Adrenal gland (tissue), 12 donors: ENCODE results near the gene PRR3. TPM values are rescaled to one million over a fixed set of nuclear protein-coding genes. Genes with fewer than 3 reads are reported as not detected.
A peak's percentile ranks its signal among the peaks of the same experiment; 100 is the strongest.

Source experiments
- DNase-seq, 7 donors: peaks; one replicate each; pipeline ENCODE4 v3.0.0-alpha.2; 2019 to 2020
- H3K27ac ChIP-seq, 5 donors: fragments of 200-600 bp; sonication (generic) in 4 of 5; 1 replicate in 3 of 5; 2 replicates in 2 of 5; pipeline versions ENCODE4 v1.5.1 to v1.8.0; 2016 to 2020; ENCODE audit warnings: mild to moderate bottlenecking in 1 of 5
- H3K27me3 ChIP-seq: fragments of 200-600 bp; 2 replicates; pipeline ENCODE4 v1.8.0; 2021
- H3K36me3 ChIP-seq, 2 donors: fragments of 200-600 bp; replicated peaks in 1 of 2; 1 replicate in 1 of 2; 2 replicates in 1 of 2; pipeline versions ENCODE4 v1.5.1 to v1.8.0; 2018 to 2022
- H3K4me1 ChIP-seq, 2 donors: fragments of 200-600 bp; replicated peaks in 1 of 2; 1 replicate in 1 of 2; 2 replicates in 1 of 2; pipeline versions ENCODE4 v1.5.1 to v1.8.0; 2018 to 2021
- H3K4me3 ChIP-seq, 4 donors: fragments of 200-600 bp; sonication (generic) in 3 of 4; one replicate each; pipeline ENCODE4 v1.5.1; 2016 to 2018
- H3K9me3 ChIP-seq, 3 donors: fragments of 200-600 bp; sonication (generic) in 1 of 3; replicated peaks in 1 of 3; 1 replicate in 2 of 3; 2 replicates in 1 of 3; pipeline versions ENCODE4 v1.5.1 to v1.8.0; 2016 to 2021
- POLR2A ChIP-seq, 2 donors: fragments of 450-650 bp; IDR thresholded peaks; one replicate each; pipeline ENCODE4 v1.6.1; 2017; ENCODE audit warnings: antibody characterized with exemption in 2 of 2, mild to moderate bottlenecking in 2 of 2, moderate library complexity in 1 of 2
- WGBS, 4 donors: extraction: QIAGEN DNeasy Blood & Tissue Kit in 2 of 4; methylation state at CpG; one replicate each; pipeline versions ENCODE4 v1.1.5 to v1.1.7; 2013 to 2017; 5-methylcytosine and 5-hydroxymethylcytosine counted together
- intact Hi-C, 2 donors: fragments of 100-400 bp; cut with DNase I; formaldehyde crosslinking; loops; one replicate each; pipeline versions ENCODE4 v1.14.1 to v1.15.0; 2022 to 2023
- polyA plus RNA-seq, 3 donors: library from polyadenylated mRNA; stranded (reverse); fragments of 200-250 nt in 2 of 3; fragments of 350-450 nt in 1 of 3; fragmentation: Illumina TruSeq in 1 of 3; extraction: RNeasy Lipid Tissue Mini Kit (QIAGEN cat#74804) in 1 of 3; gene quantifications; one replicate each; pipeline ENCODE4 v1.2.3, GENCODE V29; 2013 to 2014
- total RNA-seq, 9 donors: library from RNA; depleted of rRNA in 4 of 9; stranded (reverse); fragments of >200 nt in 4 of 9; fragments of 120-200 nt in 1 of 9; fragmentation: NEBNext Ultra II Directional in 1 of 9; extraction: Animal tissue kit (Norgen Biotek cat#: 25700) in 1 of 9; gene quantifications; one replicate each; pipeline versions ENCODE4 v1.1.0 to v1.2.4, GENCODE V29; 2013 to 2023
- TF ChIP-seq, protein P1 (sequence below), 6 experiments: fragments of 450-650 bp in 4 of 6; fragments of 200-600 bp in 2 of 6; sonication (generic) in 1 of 6; IDR thresholded peaks; 1 replicate in 5 of 6; 2 replicates in 1 of 6; pipeline versions ENCODE4 v1.5.1 to v1.8.0; 2016 to 2021; ENCODE audit warnings: antibody characterized with exemption in 6 of 6, mild to moderate bottlenecking in 2 of 6, moderate library complexity in 1 of 6
- donor health status: healthy with polysubstance abuse.
- donor health status: Bipolar disorder and iron deficiency.
- donor health status: DM: yes; HTN: yes; CAD: no.
- donor health status: DM: no; HTN: no; CAD: no.
- donor health status: DM: no; HTN: no; CAD: no.
- donor health status: DM: yes; HTN: yes; CAD: no.

PRR3 gene
- total and polyA plus RNA-seq, 12 donors = 1.8 to 25.5 (median 12.1) TPM

DNA sequence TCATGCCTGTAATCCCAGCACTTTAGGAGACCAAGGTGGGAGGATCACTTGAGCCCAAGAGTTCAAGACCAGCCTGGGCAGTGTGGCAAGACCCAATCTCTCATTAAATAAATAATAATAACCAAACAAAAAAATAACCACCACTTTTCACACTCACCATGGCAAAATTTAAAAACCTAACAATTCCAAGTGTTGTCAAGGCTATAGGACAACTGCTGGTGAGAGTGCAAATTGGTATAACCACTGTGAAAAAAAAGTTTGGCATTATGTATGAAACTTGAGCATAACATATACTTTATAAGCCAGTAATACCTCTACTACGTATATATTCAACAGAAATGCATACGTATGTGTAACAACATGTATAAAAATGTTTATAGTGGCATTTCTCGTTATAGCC lies 3.8 kb downstream of the PRR3 start:
- Histone ChIP-seq H3K27me3 (no peaks in the 10 kb centered on the region), H3K9me3 (no peaks in the 10 kb centered on the region), H3K36me3 (peaks cover 0 to 24% of the 10 kb centered on the region in 2 donors), H3K4me1 (peaks cover 7 to 14% of the 10 kb centered on the region in 2 donors), H3K4me3 (no peak overlapping the region), H3K27ac (no peak overlapping the region)
- DNase-seq = no peak
- whole genome bisulfite sequencing, 4 donors = 93 to 99% (median 96%) methylated on average over 3 of the region's 3 CpGs
- intact Hi-C loops = no loop called here
- TF ChIP-seq, protein P1, sequence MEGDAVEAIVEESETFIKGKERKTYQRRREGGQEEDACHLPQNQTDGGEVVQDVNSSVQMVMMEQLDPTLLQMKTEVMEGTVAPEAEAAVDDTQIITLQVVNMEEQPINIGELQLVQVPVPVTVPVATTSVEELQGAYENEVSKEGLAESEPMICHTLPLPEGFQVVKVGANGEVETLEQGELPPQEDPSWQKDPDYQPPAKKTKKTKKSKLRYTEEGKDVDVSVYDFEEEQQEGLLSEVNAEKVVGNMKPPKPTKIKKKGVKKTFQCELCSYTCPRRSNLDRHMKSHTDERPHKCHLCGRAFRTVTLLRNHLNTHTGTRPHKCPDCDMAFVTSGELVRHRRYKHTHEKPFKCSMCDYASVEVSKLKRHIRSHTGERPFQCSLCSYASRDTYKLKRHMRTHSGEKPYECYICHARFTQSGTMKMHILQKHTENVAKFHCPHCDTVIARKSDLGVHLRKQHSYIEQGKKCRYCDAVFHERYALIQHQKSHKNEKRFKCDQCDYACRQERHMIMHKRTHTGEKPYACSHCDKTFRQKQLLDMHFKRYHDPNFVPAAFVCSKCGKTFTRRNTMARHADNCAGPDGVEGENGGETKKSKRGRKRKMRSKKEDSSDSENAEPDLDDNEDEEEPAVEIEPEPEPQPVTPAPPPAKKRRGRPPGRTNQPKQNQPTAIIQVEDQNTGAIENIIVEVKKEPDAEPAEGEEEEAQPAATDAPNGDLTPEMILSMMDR (IDR thresholded peaks at IDR 0.05) = no peak
- no peak for TF ChIP-seq POLR2A (IDR thresholded peaks at IDR 0.05)

DNA sequence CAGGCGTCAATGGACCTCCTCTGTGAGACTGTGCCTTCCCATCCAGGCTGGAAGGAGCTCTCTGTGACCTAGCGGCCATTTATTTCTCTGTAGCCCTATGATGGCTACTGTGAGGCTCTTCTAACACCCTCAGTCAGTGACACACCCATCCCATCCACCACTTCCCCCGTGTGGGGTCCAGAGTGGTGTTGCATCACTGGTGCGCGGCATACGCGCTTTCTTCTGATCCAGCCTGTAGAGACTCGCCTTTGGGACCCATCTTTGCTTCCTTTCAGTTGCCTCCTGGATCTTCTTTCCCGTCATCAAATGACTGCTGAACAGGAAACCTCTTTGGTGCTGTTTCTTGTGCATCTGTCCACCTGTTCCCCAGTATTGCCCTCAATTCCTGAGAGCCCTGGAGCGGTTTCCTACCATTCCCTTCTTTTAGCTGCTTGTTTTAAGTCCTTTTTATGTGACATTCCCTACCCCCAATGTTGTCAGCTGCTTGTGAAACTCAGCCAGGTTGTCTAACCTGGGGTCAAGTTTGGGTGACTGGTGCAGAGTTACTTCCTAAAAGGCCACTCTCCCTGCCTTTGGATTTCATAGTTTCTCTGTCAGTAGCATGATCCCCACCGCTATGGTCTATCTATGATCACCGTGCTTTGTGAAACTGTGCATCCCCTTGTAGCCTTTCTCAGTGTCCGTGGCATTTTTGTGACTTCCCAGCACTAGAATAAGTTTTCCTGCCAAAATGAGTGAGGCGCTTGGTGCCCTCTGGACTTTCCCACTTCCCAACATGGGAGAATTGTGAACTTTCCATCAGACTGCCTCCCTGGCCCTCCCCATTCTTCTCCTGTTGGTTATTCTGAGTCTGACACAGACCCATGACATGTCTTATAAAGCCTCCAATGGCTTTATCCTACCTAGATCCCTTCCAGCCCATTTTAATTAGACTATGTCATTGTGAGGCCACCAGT lies 5.7 kb downstream of the PRR3 start:
- no peak overlapping the region for H3K4me3 ChIP-seq
- WGBS, 4 donors = 88 to 93% (median 91%) methylated on average over 14 of the region's 14 CpGs
- DNase-seq = no peak
- H3K27ac ChIP-seq = no peak overlapping the region
- H3K36me3 ChIP-seq = peaks cover 0 to 24% of the 10 kb centered on the region in 2 donors
- no peaks in the 10 kb centered on the region for H3K9me3 ChIP-seq
- peaks cover 5 to 11% of the 10 kb centered on the region in 2 donors for H3K4me1 ChIP-seq
- H3K27me3 ChIP-seq = no peaks in the 10 kb centered on the region
- no peak for TF ChIP-seq POLR2A (IDR thresholded peaks at IDR 0.05)
- TF ChIP-seq, protein P1 (IDR thresholded peaks at IDR 0.05) = no peak
- intact Hi-C loops = no loop called here

DNA sequence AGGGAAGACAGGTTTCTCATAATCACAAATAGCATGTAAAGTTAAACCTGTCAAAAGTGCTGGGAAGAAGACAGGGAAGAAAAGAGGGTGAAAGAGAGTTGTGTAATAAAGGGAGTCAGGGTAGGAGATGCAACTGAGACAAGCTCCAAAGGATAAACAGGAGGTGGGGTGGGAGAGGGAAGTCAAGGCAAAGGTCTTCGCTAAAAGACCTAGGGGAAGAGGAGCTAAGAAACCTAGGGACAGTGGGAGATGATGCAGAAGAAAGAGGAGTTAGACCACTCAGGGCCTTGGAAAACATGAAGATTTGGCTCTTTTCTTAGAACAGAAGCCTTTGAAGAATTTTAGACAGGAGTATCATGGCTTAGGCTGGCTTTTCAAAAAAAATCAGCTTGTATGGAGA lies 7.0 kb downstream of the PRR3 start:
- WGBS, 4 donors = 93 to 100% (median 100%) methylated on average over 1 of the region's 1 CpG
- Histone ChIP-seq H3K4me3 (no peak overlapping the region), H3K36me3 (peaks cover 0 to 24% of the 10 kb centered on the region in 2 donors), H3K9me3 (no peaks in the 10 kb centered on the region), H3K27ac (no peak overlapping the region), H3K27me3 (no peaks in the 10 kb centered on the region), H3K4me1 (no peaks in the 10 kb centered on the region)
- TF ChIP-seq POLR2A (IDR thresholded peaks at IDR 0.05) = no peak
- TF ChIP-seq, protein P1 (IDR thresholded peaks at IDR 0.05) = no peak
- no peak for DNase-seq
- intact Hi-C loops = no loop called here

DNA sequence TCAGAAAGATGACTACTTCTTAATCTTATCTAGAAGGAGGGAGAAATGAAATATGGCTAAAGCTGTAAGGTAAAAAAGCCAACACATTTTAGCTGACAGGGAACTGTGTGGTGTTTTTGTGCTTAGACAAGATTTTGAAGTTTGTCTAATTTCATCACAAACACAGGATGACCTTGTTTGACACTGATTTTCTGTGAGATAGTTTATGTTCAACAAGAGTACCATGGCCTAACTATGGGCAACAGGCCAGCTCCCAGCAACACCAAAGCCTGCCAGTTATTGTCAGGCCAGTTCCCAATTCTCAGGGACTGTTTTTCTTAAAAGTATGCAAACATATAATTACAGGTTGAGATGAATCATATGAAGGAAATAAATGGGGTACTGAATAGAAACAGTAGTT lies 8.7 kb downstream of the PRR3 start:
- Histone ChIP-seq H3K27ac (no peak overlapping the region), H3K27me3 (no peaks in the 10 kb centered on the region), H3K4me3 (no peak overlapping the region), H3K36me3 (peaks cover 0 to 24% of the 10 kb centered on the region in 2 donors), H3K4me1 (peaks cover 0 to 12% of the 10 kb centered on the region in 2 donors), H3K9me3 (no peaks in the 10 kb centered on the region)
- TF ChIP-seq, protein P1 (IDR thresholded peaks at IDR 0.05) = no peak
- no peak for TF ChIP-seq POLR2A (IDR thresholded peaks at IDR 0.05)
- DNase-seq = peak in 4 of 7 donors; percentile 50 to 73 (median 60)
- intact Hi-C loops = no loop called here
